HFF-Myc (cell line): ENCODE measurements around the gene SAMMSON.

Experiments used
- DNase-seq: peaks from one replicate; pipeline ENCODE4 v3.0.0-alpha.2; 2011; ENCODE audit warnings: low read depth; ENCODE audit errors: extremely low read depth
- H3K4me3 ChIP-seq: replicated peaks from 2 replicates; pipeline ENCODE4 v1.5.1; 2011; ENCODE audit warnings: low read depth, mild to moderate bottlenecking, control low read depth, low read length
- TF ChIP-seq, protein P1 (sequence below): IDR thresholded peaks from 2 replicates; pipeline ENCODE4 v1.5.1; 2012; ENCODE audit warnings: mild to moderate bottlenecking, low read depth, low read length, control low read depth; ENCODE audit errors: missing control alignments

Gene SAMMSON

DNA sequence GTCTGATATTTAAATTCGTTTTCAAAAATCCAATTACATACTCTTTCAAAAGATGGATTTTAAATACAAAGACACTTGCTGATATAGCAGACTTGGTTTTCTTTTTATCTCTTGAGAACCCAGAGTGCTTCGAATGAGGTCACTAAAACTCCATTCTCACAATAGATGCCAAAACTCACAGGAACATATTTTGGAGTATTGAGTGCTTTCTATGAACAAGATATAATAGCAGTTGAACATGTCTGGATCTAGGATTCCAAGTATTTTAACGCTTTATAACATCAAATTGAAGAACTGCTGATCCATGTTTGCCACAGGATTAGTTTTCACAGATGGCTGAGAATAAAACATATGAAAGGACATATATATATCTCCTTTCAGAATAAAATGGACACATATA lies 113.2 kb downstream of the SAMMSON start:
- no peak for DNase-seq
- TF ChIP-seq, protein P1, sequence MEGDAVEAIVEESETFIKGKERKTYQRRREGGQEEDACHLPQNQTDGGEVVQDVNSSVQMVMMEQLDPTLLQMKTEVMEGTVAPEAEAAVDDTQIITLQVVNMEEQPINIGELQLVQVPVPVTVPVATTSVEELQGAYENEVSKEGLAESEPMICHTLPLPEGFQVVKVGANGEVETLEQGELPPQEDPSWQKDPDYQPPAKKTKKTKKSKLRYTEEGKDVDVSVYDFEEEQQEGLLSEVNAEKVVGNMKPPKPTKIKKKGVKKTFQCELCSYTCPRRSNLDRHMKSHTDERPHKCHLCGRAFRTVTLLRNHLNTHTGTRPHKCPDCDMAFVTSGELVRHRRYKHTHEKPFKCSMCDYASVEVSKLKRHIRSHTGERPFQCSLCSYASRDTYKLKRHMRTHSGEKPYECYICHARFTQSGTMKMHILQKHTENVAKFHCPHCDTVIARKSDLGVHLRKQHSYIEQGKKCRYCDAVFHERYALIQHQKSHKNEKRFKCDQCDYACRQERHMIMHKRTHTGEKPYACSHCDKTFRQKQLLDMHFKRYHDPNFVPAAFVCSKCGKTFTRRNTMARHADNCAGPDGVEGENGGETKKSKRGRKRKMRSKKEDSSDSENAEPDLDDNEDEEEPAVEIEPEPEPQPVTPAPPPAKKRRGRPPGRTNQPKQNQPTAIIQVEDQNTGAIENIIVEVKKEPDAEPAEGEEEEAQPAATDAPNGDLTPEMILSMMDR, result no peak
- H3K4me3 ChIP-seq, result no peak overlapping the region

DNA sequence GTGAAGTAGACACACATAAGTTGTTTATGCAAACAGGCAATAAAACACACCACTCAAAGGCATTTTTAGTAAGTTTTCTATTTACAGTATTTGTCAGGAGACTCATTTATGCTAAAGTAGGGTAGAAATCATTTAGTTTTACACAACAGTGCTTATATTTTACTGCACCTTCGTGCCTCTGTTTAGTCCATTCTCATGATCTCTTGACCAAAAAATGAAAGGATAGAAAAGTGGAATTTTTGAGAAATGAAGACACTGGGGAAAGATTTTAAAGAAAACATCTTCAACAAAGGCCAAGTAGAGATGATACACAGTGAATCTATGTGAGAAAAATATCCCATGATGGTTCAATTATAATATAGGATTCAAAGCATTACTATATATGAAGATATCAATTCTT lies 114.9 kb downstream of the SAMMSON start:
- no peak for DNase-seq
- TF ChIP-seq, protein P1, result no peak
- no peak overlapping the region for H3K4me3 ChIP-seq

DNA sequence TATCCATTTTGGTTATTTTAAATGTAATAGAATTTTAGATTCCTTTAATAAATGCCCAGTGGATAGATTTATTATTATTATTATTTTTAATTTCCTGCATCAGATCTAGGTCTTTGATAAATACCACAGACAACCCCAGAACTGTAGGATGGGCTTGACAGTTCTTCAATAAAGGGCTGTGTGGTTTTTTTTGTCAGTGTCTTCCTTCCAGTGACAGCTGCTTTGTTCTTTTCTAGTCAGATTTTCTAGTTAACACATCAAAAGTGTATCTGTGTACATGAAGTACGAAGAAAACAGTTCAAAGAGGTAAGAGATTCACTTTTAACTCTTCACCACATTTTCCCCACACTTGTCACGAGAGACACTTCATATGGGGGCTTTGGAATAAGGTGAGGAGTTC lies 120.3 kb downstream of the SAMMSON start:
- H3K4me3 ChIP-seq, result no peak overlapping the region
- no peak for DNase-seq
- TF ChIP-seq, protein P1, result no peak
